ENCODE results near the gene NSUN6. TPM values are rescaled to one million over a fixed set of nuclear protein-coding genes. Genes with fewer than 3 reads are reported as not detected.
A peak's percentile ranks its signal among the peaks of the same experiment; 100 is the strongest.

NSUN6 gene
- total RNA-seq, 6 donors from 2014 or later: 5.9 to 35.6 (median 16.0) TPM

DNA sequence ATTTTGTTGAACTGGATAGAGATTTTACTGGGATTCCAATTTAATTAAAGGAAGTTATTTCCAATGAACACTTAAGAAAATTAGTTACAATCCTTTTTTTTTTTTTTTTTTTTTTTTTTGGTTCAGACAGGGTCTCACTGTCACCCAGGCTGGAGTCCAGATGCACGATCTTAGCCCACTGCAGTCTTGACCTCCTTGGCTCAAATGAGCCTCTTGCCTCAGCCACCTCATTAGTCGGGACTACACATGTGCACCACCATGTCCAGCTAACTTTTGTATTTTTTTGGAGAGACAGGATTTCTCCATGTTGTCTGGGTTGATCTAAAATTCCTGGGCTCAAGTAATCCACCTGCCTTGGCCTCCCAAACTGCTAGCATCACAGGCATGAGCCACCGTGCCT is 5.3 kb upstream of the NSUN6 start:
- no peaks in the 10 kb centered on the region for H3K27me3 ChIP-seq
- TF ChIP-seq POLR2AphosphoS5 (IDR thresholded peaks at IDR 0.05): no peak
- TF ChIP-seq, protein P1, sequence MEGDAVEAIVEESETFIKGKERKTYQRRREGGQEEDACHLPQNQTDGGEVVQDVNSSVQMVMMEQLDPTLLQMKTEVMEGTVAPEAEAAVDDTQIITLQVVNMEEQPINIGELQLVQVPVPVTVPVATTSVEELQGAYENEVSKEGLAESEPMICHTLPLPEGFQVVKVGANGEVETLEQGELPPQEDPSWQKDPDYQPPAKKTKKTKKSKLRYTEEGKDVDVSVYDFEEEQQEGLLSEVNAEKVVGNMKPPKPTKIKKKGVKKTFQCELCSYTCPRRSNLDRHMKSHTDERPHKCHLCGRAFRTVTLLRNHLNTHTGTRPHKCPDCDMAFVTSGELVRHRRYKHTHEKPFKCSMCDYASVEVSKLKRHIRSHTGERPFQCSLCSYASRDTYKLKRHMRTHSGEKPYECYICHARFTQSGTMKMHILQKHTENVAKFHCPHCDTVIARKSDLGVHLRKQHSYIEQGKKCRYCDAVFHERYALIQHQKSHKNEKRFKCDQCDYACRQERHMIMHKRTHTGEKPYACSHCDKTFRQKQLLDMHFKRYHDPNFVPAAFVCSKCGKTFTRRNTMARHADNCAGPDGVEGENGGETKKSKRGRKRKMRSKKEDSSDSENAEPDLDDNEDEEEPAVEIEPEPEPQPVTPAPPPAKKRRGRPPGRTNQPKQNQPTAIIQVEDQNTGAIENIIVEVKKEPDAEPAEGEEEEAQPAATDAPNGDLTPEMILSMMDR (IDR thresholded peaks at IDR 0.05): no peak
- no peak for TF ChIP-seq EP300 (IDR thresholded peaks at IDR 0.05)
- TF ChIP-seq POLR2A (IDR thresholded peaks at IDR 0.05): no peak
- H3K36me3 ChIP-seq: no peaks in the 10 kb centered on the region
- H3K4me1 ChIP-seq: peaks cover 12 to 27% (median 15%) of the 10 kb centered on the region in 4 donors
- no peak overlapping the region for H3K4me3 ChIP-seq
- no peak for DNase-seq
- no peak for ATAC-seq (ENCODE audit: low FRiP score in 2 of 2)
- H3K9me3 ChIP-seq: no peaks in the 10 kb centered on the region
- H3K27ac ChIP-seq: no peak overlapping the region
- 67 to 78% methylated on average over 3 of the region's 3 CpGs for WGBS, 2 donors

DNA sequence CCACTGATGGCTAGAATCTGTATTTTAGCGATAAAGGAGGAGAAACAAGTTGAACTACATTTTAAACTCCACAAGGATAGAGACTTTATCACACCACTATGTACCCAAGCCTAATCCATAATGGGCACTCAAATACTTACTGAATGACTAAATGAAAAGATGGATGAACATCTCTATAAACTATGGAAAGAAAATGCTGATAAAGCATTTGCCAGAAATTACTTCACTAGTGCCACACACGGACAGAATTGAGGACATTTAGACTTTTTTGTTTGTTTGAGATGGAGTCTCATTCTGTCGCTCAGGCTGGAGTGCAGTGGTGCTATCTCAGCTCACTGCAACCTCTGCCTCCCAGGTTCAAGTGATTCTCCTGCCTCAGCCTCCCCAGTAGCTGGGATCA is 1.7 kb upstream of the NSUN6 start:
- Histone ChIP-seq H3K36me3 (no peaks in the 10 kb centered on the region), H3K27ac (no peak overlapping the region), H3K4me1 (peaks cover 10 to 24% (median 13%) of the 10 kb centered on the region in 4 donors), H3K9me3 (no peaks in the 10 kb centered on the region), H3K27me3 (no peaks in the 10 kb centered on the region), H3K4me3 (no peak overlapping the region)
- 91% methylated on average over 3 of the region's 3 CpGs for WGBS, 2 donors
- DNase-seq (no peak), ATAC-seq (ENCODE audit: low FRiP score in 2 of 2) (no peak)
- TF ChIP-seq, protein P1 (IDR thresholded peaks at IDR 0.05): no peak
- TF ChIP-seq POLR2AphosphoS5 (IDR thresholded peaks at IDR 0.05) (no peak), EP300 (IDR thresholded peaks at IDR 0.05) (no peak), POLR2A (IDR thresholded peaks at IDR 0.05) (no peak)

DNA sequence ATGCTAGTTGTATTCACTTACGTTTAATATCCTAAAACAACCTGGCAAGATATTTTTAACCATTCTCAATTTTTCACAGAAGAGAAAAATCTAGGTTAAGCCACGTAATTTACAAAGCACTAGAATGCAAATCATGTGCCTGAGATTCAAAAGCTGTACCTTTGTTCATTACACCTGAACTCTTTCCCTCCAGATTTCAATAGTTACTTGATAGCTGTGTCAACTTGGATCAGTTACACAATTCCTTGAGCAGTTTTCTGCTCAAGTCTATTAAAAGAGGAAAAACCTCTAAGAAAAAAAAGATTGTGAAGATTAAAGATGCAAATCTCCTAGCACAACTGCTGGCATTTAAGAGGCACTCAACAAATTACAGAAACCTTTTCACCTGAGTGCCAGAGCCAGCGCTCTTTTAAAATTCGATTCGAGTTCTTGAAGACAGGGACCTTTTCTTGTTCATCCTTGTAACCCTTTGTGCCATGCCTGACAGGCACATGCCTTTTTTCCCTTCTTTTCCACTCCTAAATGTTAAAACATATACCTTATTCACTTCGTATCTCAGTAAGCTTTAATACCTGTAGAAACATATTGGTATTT is 886 bp downstream of the NSUN6 start:
- 11 to 14% methylated on average over 6 of the region's 6 CpGs for WGBS, 2 donors
- ATAC-seq (ENCODE audit: low FRiP score in 2 of 2) (no peak), DNase-seq (no peak)
- Histone ChIP-seq H3K27ac (peak overlapping the region in 3 of 4 donors; percentile 81 to 92 (median 92)), H3K4me1 (peaks cover 10 to 21% (median 13%) of the 10 kb centered on the region in 4 donors), H3K27me3 (no peaks in the 10 kb centered on the region), H3K4me3 (peak overlapping the region; percentile 51 to 69 (median 62)), H3K9me3 (no peaks in the 10 kb centered on the region), H3K36me3 (peaks cover 0 to 8% (median 0%) of the 10 kb centered on the region in 4 donors)
- no peak for TF ChIP-seq POLR2AphosphoS5 (IDR thresholded peaks at IDR 0.05)
- no peak for TF ChIP-seq POLR2A (IDR thresholded peaks at IDR 0.05)
- no peak for TF ChIP-seq EP300 (IDR thresholded peaks at IDR 0.05)
- TF ChIP-seq, protein P1 (IDR thresholded peaks at IDR 0.05): no peak

GRCh38 chr10:18649364-18649959 is 1.9 kb downstream of the NSUN6 start:
- no peak overlapping the region for H3K27ac ChIP-seq
- H3K27me3 ChIP-seq: no peaks in the 10 kb centered on the region
- H3K9me3 ChIP-seq: no peaks in the 10 kb centered on the region
- ATAC-seq (ENCODE audit: low FRiP score in 2 of 2) (no peak), DNase-seq (no peak)
- no peak overlapping the region for H3K4me3 ChIP-seq
- TF ChIP-seq, protein P1 (IDR thresholded peaks at IDR 0.05): no peak
- TF ChIP-seq POLR2A (IDR thresholded peaks at IDR 0.05) (no peak), POLR2AphosphoS5 (IDR thresholded peaks at IDR 0.05) (no peak), EP300 (IDR thresholded peaks at IDR 0.05) (no peak)
- H3K36me3 ChIP-seq: peaks cover 0 to 8% (median 0%) of the 10 kb centered on the region in 4 donors
- WGBS, 2 donors: 65 to 70% methylated on average over 7 of the region's 7 CpGs
- peaks cover 10 to 21% (median 13%) of the 10 kb centered on the region in 4 donors for H3K4me1 ChIP-seq
